Stomach (tissue), 9 donors: ENCODE measurements around the gene MEX3A. TPM values are rescaled to one million over a fixed set of nuclear protein-coding genes. Genes with fewer than 3 reads are reported as not detected.

Experiments
- DNase-seq, 2 donors: peaks; one replicate each; pipeline versions ENCODE4 v3.0.0 to v3.0.0-alpha.2; 2013 to 2019
- H3K27ac ChIP-seq, 5 donors: fragments of 200-600 bp in 4 of 5; sonication (generic) in 4 of 5; one replicate each; pipeline ENCODE4 v1.5.1; 2013 to 2019; ENCODE audit warnings: mild to moderate bottlenecking in 1 of 5, moderate library complexity in 1 of 5
- H3K27me3 ChIP-seq, 3 donors: fragments of 200-600 bp; sonication (generic); one replicate each; pipeline ENCODE4 v1.5.1; 2017 to 2019; ENCODE audit warnings: mixed run types in 1 of 3
- H3K36me3 ChIP-seq, 4 donors: fragments of 200-600 bp; sonication (generic); 1 replicate in 3 of 4; 2 replicates in 1 of 4; pipeline ENCODE4 v1.5.1; 2016 to 2019
- H3K4me1 ChIP-seq, 4 donors: fragments of 200-600 bp; sonication (generic); one replicate each; pipeline ENCODE4 v1.5.1; 2016 to 2019
- H3K4me3 ChIP-seq, 4 donors: fragments of 200-600 bp; sonication (generic) in 3 of 4; one replicate each; pipeline ENCODE4 v1.5.1; 2016 to 2019; ENCODE audit warnings: mild to moderate bottlenecking in 1 of 4
- H3K9me3 ChIP-seq, 4 donors: fragments of 200-600 bp; sonication (generic); one replicate each; pipeline ENCODE4 v1.5.1; 2016 to 2019
- CTCF ChIP-seq, 7 experiments: fragments of 450-650 bp in 4 of 7; fragments of 200-600 bp in 3 of 7; sonication (generic) in 3 of 7; IDR thresholded peaks; one replicate each; pipeline ENCODE4 v1.5.1; 2016 to 2019; ENCODE audit warnings: antibody characterized with exemption in 7 of 7, control low read depth in 2 of 7, mild to moderate bottlenecking in 1 of 7
- EP300 ChIP-seq: sonication (generic); formaldehyde crosslinking; IDR thresholded peaks from one replicate; pipeline ENCODE4 v1.6.1; 2017; ENCODE audit warnings: antibody characterized with exemption
- POLR2A ChIP-seq, 4 donors: fragments of 450-650 bp; IDR thresholded peaks; one replicate each; pipeline ENCODE4 v1.6.1; 2016; ENCODE audit warnings: antibody characterized with exemption in 4 of 4, control low read depth in 2 of 4, mild to moderate bottlenecking in 1 of 4, moderate library complexity in 1 of 4
- POLR2AphosphoS5 ChIP-seq, 3 donors: sonication (generic); formaldehyde crosslinking; IDR thresholded peaks; one replicate each; pipeline ENCODE4 v1.6.1; 2016; ENCODE audit warnings: antibody characterized with exemption in 3 of 3
- WGBS, 5 donors: extraction: QIAGEN DNeasy Blood & Tissue Kit in 3 of 5; methylation state at CpG; one replicate each; pipeline versions ENCODE4 v1.1.5 to v1.1.7; 2013 to 2018; 5-methylcytosine and 5-hydroxymethylcytosine counted together
- intact Hi-C: fragments of 100-400 bp; cut with DNase I; formaldehyde crosslinking; loops from one replicate; pipeline ENCODE4 v1.15.1; 2023; ENCODE audit warnings: low total_unique reads
- polyA plus RNA-seq, 3 donors: library from polyadenylated mRNA; stranded (reverse); fragments of 200-250 nt; gene quantifications; one replicate each; pipeline ENCODE4 v1.2.3, GENCODE V29; 2013
- total RNA-seq, 5 donors: library from RNA; depleted of rRNA; stranded (reverse); fragments of >200 nt; gene quantifications; one replicate each; pipeline versions ENCODE4 v1.1.0 to v1.2.3, GENCODE V29; 2014 to 2016
- donor health status: healthy with polysubstance abuse.
- donor health status: Bipolar disorder and iron deficiency.
- donor health status: healthy.

Gene MEX3A
- total and polyA plus RNA-seq, 8 donors, result 0.25 to 11.0 (median 1.5) TPM; not detected in 3

GRCh38 chr1:156100205-156100995 lies 18.1 kb upstream of the MEX3A start:
- H3K27ac ChIP-seq, result peak overlapping the region in 2 of 5 donors; percentile 16 to 20
- H3K9me3 ChIP-seq, result no peaks in the 10 kb centered on the region
- TF ChIP-seq POLR2A (IDR thresholded peaks at IDR 0.05) (no peak), EP300 (no peak), POLR2AphosphoS5 (IDR thresholded peaks at IDR 0.05) (no peak), CTCF (IDR thresholded peaks at IDR 0.05) (no peak)
- no peaks in the 10 kb centered on the region for H3K36me3 ChIP-seq
- peaks cover 38 to 77% (median 57%) of the 10 kb centered on the region in 4 donors for H3K4me1 ChIP-seq
- DNase-seq, result no peak
- H3K4me3 ChIP-seq, result no peak overlapping the region
- 44 to 57% (median 50%) methylated on average over 4 of the region's 4 CpGs for WGBS, 5 donors
- H3K27me3 ChIP-seq, result no peaks in the 10 kb centered on the region
- intact Hi-C loops, result no loop called here

- no peak overlapping the region for H3K4me3 ChIP-seq
- no peak for DNase-seq
- no peak for TF ChIP-seq POLR2A (IDR thresholded peaks at IDR 0.05)
- peaks cover 27 to 66% (median 46%) of the 10 kb centered on the region in 4 donors for H3K4me1 ChIP-seq
- no peaks in the 10 kb centered on the region for H3K9me3 ChIP-seq
- H3K27me3 ChIP-seq, result no peaks in the 10 kb centered on the region
- no peak overlapping the region for H3K27ac ChIP-seq
- H3K36me3 ChIP-seq, result no peaks in the 10 kb centered on the region
- 77 to 86% (median 80%) methylated on average over 3 of the region's 3 CpGs for WGBS, 5 donors
- intact Hi-C loops, result loop anchor here (5.0 kb wide), 1 partner anchor 33 kb away; no protein-coding TSS in a partner anchor
Measured at GRCh38 chr1:156099282-156099681, 17.0 kb upstream of the MEX3A start.

GRCh38 chr1:156098784-156099183 lies 16.5 kb upstream of the MEX3A start:
- no peaks in the 10 kb centered on the region for H3K9me3 ChIP-seq
- peaks cover 22 to 61% (median 41%) of the 10 kb centered on the region in 4 donors for H3K4me1 ChIP-seq
- no peak overlapping the region for H3K4me3 ChIP-seq
- no peak overlapping the region for H3K27ac ChIP-seq
- intact Hi-C loops, result loop anchor here (5.0 kb wide), 1 partner anchor 34 kb away; no protein-coding TSS in a partner anchor
- no peak for TF ChIP-seq POLR2A (IDR thresholded peaks at IDR 0.05)
- no peak for TF ChIP-seq POLR2AphosphoS5 (IDR thresholded peaks at IDR 0.05)
- TF ChIP-seq EP300, result no peak
- no peak for TF ChIP-seq CTCF (IDR thresholded peaks at IDR 0.05)
- H3K36me3 ChIP-seq, result no peaks in the 10 kb centered on the region
- 89 to 100% (median 98%) methylated on average over 2 of the region's 2 CpGs; no CpG with 5 or more reads in 1 of the 5 donors for WGBS, 5 donors
- no peak for DNase-seq
- H3K27me3 ChIP-seq, result no peaks in the 10 kb centered on the region

GRCh38 chr1:156097499-156098178 lies 15.4 kb upstream of the MEX3A start:
- H3K36me3 ChIP-seq, result no peaks in the 10 kb centered on the region
- TF ChIP-seq POLR2A (IDR thresholded peaks at IDR 0.05) (no peak), EP300 (no peak), POLR2AphosphoS5 (IDR thresholded peaks at IDR 0.05) (no peak), CTCF (IDR thresholded peaks at IDR 0.05) (no peak)
- intact Hi-C loops, result loop anchor here (5.0 kb wide), 1 partner anchor 35 kb away; no protein-coding TSS in a partner anchor
- H3K27me3 ChIP-seq, result no peaks in the 10 kb centered on the region
- no peak for DNase-seq
- H3K9me3 ChIP-seq, result no peaks in the 10 kb centered on the region
- peak overlapping the region in 4 of 5 donors; percentile 70 to 80 (median 74) for H3K27ac ChIP-seq
- H3K4me1 ChIP-seq, result peaks cover 12 to 50% (median 29%) of the 10 kb centered on the region in 4 donors
- no peak overlapping the region for H3K4me3 ChIP-seq
- WGBS, 5 donors, result 83 to 90% (median 88%) methylated on average over 9 of the region's 9 CpGs
